ENCODE data around the gene EWSR1. TPM values are rescaled to one million over a fixed set of nuclear protein-coding genes. Genes with fewer than 3 reads are reported as not detected.
A peak's percentile ranks its signal among the peaks of the same experiment; 100 is the strongest.

The EWSR1 gene
- total RNA-seq, 1 experiment from 2014 or later: 211 TPM

DNA sequence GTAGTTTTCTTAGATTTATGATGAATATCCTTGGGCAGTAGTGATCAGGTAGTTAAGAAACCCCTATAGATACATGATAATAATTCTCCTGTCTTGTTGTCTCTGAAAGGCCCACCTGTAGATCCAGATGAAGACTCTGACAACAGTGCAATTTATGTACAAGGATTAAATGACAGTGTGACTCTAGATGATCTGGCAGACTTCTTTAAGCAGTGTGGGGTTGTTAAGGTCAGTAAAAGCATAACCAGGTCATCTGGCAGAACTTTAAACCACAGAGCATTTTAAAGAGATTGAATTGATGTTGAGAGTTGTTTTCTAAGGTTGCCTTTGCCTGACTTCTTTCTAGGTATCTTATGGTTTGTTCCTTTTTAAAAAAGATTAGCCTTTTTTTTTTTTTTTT, 24.3 kb downstream of the EWSR1 start:
- in situ Hi-C loops (cut with HindIII; ENCODE audit: low pct_unique_long_range_greater_than_20kb, low sequenced_read_pairs): no loop called here
- no peak for DNase-seq (ENCODE audit: low read depth, low spot score)

DNA sequence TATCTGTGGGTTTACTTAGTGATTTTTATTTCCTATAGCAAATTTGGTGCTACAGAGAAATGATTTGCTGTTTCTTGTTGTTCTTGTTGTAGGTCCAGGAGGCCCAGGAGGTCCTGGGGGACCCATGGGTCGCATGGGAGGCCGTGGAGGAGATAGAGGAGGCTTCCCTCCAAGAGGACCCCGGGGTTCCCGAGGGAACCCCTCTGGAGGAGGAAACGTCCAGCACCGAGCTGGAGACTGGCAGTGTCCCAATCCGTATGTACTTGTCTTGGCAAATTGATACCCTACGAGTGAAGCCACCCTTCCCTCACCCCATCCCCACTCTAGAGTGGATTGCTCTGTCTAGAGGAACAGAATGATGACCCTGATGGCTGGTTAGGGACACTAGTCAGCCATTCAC, 30.6 kb downstream of the EWSR1 start:
- in situ Hi-C loops (cut with HindIII; ENCODE audit: low pct_unique_long_range_greater_than_20kb, low sequenced_read_pairs): no loop called here
- no peak for DNase-seq (ENCODE audit: low read depth, low spot score)

DNA sequence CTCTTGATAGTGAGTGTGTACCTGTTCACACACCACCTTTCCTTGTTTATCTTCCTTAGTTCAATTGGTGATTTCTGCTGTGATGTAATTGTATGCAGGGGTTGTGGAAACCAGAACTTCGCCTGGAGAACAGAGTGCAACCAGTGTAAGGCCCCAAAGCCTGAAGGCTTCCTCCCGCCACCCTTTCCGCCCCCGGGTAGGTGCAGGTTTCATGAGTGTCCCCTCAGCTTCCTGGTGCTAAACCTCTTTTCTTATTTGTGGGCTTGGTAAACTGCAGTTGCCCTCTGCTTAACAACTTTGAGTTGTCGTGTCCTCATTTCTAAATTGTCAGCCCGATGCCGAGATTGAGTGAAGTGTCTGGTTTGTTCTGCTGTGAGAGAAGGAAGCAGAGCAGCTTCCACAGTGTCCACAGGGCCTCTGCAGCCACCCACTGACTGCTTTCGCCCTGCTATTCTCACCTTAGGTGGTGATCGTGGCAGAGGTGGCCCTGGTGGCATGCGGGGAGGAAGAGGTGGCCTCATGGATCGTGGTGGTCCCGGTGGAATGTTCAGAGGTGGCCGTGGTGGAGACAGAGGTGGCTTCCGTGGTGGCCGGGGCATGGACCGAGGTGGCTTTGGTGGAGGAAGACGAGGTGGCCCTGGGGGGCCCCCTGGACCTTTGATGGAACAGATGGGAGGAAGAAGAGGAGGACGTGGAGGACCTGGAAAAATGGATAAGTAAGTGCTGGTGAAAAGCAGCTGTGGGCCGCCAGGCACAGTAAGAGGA, 31.2 kb downstream of the EWSR1 start:
- no peak for DNase-seq (ENCODE audit: low read depth, low spot score)
- in situ Hi-C loops (cut with HindIII; ENCODE audit: low pct_unique_long_range_greater_than_20kb, low sequenced_read_pairs): no loop called here

DNA sequence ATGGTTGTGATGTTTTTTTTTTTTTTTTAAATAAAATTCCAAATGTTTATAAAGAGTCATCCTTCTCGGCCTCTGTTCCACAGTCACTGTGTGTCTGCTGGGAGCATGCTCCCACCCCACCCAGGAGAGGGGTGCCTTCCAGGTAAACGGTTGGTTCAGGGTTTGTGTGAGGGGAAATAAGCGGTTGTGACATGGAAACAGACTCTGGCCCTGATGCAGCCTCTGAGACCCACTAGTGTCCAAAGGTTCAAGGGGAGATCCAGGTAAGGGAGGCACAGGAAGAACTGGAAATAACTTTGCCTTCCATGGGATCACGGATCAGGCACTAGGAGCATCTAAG, 32.4 kb downstream of the EWSR1 start:
- in situ Hi-C loops (cut with HindIII; ENCODE audit: low pct_unique_long_range_greater_than_20kb, low sequenced_read_pairs): no loop called here

DNA sequence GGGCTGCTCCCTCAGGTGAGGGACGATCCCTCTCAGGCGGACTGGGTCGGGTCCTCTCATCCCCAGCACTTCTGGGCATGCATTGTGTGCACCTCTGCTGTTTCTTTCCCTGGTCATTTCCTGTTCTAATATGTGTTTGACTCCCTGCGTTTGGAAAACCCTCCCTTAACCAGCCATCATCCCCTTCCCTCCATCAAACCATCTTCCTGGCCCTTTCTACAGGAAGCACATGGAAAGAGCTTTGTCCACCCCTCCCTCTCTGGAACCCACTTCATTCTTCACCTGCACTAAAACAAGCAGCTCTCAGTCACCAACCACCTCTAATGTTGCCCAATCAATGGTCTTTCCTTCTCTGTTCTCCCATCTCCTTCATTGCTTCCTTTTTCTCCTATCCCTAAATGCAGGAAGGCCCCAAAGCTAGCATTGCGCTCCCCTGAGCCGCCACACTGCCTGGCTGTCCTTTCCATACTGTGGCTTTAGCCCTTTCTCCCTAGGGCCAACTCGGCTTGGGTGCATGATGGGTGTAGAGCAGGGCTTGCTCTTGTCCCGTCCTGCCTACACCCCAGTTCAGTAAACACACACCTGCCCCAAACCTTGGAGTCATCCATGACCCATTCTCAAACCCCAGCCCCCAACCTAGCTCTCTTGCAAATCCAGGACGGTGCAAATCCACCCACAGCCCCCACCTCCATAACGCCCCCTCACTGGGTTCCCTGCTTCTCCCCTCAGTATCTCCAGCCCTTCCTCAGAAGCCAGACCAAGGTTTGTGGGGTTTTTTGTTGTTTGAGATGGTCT, 32.9 kb downstream of the EWSR1 start:
- in situ Hi-C loops (cut with HindIII; ENCODE audit: low pct_unique_long_range_greater_than_20kb, low sequenced_read_pairs): no loop called here

More for the DNA sequence above, 32.4 kb downstream of the EWSR1 start:
- no peak for DNase-seq (ENCODE audit: low read depth, low spot score)

DNA sequence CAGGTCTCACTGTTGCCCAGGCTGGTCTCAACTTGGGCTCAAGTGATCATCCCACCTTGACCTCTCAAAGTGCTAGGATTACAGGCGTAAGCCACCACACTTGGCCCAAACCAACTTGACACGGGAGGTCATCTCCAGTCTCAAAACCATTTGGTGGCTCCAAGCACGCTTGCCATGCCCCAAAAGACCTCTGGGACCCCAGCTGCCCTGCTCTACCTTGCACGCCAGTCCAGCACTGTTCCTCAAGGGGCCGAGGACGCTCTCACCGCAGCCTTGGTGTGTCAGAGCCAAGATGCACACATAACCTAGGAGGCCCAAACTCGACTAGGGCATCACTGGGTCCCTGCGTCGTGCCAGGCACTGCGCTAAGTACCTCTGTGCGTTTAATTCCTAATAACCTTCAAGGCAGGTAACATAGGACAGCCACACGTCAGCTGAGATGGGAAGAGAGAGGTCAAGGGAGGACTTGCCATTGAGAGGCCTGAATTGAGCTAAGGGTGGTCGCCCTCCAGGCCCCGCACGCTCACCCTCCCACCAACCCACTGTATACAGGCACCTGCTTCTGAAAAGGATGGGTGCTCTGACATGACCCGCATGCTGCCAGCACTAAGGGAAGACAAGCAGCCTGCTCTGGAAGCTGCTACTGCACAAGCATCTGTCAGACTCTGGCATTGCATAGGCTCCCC, 33.8 kb downstream of the EWSR1 start:
- in situ Hi-C loops (cut with HindIII; ENCODE audit: low pct_unique_long_range_greater_than_20kb, low sequenced_read_pairs): no loop called here
- DNase-seq (ENCODE audit: low read depth, low spot score): no peak

More for the DNA sequence above, 32.9 kb downstream of the EWSR1 start:
- DNase-seq (ENCODE audit: low read depth, low spot score): no peak

DNA sequence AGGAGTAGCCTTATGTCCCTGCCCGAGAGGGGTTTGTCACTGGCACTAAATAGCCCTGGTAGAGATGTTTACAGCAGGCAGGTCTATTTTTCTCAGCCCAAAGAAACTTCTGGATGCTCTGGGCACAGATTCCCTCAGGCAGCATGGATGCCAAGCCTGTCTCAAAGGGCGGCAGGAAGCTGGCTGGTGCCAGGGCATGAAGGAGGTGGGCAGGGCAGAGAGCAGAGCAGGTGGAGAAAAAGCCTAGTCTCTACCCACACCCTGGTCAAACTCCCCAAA, 34.3 kb downstream of the EWSR1 start:
- in situ Hi-C loops (cut with HindIII; ENCODE audit: low pct_unique_long_range_greater_than_20kb, low sequenced_read_pairs): no loop called here
- DNase-seq (ENCODE audit: low read depth, low spot score): no peak

DNA sequence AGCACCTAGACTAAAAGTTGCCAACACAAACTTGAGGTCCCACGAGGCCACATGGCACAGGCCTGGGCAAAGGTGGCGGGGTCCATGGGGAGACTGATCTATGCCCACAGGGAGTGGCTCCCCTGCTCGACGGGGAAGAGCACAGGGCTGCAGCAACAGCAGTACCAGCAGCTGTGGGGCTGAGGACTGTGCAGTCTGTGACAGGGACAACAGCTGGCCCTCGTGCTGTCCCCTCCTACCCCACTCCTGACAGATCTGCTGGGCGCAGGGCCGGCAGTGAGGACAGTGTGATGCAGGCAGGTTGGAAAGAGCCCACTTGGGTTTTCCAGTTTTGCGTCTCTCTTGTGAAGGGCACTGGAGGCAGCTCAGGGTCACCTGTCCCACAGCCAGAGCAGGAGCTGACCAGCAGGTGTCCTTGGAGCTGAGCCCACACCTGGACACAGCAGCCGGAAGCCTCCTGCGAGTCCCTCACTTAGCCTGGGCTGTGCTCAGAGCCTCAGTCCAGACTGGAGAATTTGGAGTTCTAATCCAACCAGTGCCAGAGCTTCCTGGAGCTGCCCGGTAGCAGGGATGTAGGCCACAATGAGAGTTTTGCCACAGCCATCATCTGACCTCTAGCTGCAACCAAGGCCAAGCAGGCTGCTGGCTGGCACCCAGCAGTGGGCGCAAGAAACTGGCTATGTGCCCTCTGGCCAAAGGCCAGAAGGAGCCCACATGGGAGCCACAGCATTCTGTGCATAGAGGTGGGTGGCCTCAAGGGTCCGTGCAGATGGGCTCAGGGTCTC, 34.8 kb downstream of the EWSR1 start:
- peak; percentile 33 for DNase-seq (ENCODE audit: low read depth, low spot score)
- in situ Hi-C loops (cut with HindIII; ENCODE audit: low pct_unique_long_range_greater_than_20kb, low sequenced_read_pairs): no loop called here

DNA sequence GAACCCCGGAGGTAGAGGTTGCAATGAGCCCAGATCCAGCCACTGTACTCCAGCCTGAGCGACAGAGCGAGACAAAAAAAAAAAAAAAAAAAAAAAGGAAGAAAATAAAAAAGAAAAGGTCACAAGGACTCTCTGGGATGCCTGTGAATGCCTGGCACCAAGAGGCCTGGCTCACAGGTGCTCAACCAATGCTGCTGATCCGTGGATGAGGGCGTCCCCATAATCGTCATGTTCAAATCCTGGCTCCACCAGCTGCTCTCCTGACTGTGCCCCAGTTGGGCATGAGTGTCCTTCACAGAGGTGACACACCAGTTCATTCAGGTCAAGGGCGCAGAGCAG, 37.7 kb downstream of the EWSR1 start:
- DNase-seq (ENCODE audit: low read depth, low spot score): no peak
- in situ Hi-C loops (cut with HindIII; ENCODE audit: low pct_unique_long_range_greater_than_20kb, low sequenced_read_pairs): no loop called here

DNA sequence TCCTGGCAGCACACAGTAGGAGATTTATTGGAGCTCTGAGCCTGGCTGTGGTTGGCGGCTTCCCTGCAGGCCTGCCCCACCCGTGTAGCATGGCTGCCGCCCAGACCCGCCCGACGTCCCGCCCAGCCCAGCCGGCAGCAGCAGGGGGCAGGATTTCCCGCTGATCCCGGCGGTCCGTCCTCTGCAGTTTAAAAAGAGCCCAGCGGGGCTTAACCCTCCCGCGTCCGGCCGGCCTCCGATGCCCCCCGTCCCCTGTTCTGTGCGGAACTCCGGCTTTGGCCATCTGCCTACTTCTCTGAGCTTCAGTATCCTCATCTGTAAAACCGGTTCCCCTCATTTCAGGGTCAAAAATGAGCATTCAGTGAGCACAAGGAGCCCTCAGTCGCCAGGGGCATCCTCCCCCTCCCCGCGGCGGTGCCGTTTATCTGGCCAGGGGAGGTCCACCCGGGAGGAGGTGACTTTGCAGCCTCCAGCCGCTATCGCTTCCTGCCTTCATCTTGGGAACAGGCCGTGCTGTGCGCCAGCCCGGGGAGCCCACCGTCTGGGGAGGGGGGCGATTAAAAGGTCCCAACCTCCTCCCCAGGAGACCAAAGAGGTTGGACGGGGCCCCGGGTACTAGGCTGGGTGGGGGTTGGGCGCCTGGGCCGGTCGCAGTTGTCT, 38.2 kb downstream of the EWSR1 start, which contains the start of gene GAS2L1:
Gene GAS2L1, plus strand, starts transcription at position 476 of the 660 bp plus-strand sequence. CDS start 1,456 bp downstream, outside the sequence.
- DNase-seq (ENCODE audit: low read depth, low spot score): peak; percentile 87
- in situ Hi-C loops (cut with HindIII; ENCODE audit: low pct_unique_long_range_greater_than_20kb, low sequenced_read_pairs): no loop called here

DNA sequence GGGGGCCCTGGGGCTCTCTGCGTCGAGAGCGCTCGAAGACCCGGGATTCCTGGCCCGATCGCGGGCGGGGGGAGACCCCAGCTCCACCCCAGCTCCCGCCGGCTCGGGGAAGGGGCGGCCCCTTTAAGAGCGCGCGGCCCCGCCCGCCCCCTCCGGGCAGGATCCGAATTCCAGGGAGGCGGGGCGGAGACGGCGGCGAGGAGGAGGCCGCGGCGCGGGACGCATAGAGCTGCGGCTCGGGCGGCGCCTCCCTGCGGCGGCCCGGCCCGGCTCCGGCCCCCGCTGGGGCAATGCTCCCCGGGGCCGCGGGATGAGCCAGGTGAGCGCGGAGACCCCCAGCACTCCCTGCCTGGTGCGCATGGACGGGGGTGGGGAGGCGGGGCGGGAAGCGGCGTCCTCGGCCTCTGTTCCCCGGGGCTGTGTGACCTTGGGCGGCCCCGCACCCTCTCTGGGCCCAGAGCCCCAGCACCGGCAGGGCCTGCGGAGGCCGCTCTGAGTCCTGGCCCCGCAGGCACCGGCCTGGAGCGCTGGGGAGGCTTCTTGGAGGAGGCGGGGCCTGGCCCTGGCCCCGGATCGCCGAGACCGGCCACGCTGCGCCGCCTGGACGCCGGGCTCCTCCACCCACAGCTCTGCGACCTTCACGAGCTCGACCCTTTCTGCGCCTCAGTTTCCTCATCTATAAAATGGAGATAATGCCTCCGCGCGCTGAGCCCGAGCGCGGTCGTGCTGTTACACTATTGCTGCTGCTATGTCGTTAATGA, 38.9 kb downstream of the EWSR1 start:
- DNase-seq (ENCODE audit: low read depth, low spot score): peak; percentile 76
- in situ Hi-C loops (cut with HindIII; ENCODE audit: low pct_unique_long_range_greater_than_20kb, low sequenced_read_pairs): no loop called here

DNA sequence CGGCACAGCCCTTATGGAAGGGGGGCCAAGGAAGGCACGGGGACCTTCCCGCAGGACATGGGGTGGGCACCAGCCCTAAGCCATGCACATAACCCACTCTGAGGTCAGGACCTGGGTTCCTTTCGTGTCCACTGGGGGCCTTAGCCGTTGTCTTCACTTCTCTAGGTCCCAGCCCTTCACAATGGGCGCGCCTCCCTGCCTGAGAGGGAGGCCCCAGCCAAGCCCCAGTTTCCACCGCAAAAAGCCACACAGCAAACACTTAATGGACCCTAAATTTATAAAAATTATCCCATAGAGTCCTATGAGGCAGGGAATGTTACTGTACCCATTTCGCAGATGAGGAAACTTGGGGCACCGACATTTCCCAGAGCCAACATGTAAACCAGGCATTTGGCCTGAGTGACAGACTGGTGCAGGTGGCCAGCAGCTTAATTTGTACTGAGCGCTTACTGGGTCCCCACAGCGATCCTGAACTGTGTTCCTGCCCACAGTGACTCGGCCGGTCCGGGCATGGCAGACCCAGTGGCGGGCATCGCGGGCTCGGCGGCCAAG, 39.6 kb downstream of the EWSR1 start:
- no peak for DNase-seq (ENCODE audit: low read depth, low spot score)

DNA sequence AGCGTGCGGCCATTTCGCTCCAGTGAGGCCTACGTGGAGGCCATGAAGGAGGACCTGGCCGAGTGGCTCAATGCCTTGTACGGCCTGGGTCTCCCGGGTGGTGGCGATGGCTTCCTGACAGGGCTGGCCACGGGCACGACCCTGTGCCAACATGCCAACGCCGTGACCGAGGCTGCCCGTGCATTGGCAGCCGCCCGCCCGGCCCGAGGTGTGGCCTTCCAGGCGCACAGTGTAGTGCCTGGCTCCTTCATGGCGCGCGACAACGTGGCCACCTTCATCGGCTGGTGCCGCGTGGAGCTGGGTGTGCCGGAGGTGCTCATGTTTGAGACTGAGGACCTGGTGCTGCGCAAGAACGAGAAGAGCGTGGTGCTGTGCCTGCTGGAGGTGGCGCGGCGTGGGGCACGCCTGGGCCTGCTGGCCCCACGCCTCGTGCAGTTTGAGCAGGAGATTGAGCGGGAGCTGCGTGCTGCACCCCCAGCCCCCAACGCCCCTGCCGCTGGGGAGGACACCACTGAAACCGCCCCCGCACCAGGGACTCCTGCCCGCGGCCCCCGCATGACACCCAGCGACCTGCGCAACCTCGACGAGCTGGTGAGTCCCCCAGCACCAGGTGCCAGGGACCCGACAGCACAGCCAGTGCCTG, 40.2 kb downstream of the EWSR1 start:
- DNase-seq (ENCODE audit: low read depth, low spot score): no peak
- in situ Hi-C loops (cut with HindIII; ENCODE audit: low pct_unique_long_range_greater_than_20kb, low sequenced_read_pairs): no loop called here

More for the DNA sequence above, 39.6 kb downstream of the EWSR1 start:
- in situ Hi-C loops (cut with HindIII; ENCODE audit: low pct_unique_long_range_greater_than_20kb, low sequenced_read_pairs): no loop called here

DNA sequence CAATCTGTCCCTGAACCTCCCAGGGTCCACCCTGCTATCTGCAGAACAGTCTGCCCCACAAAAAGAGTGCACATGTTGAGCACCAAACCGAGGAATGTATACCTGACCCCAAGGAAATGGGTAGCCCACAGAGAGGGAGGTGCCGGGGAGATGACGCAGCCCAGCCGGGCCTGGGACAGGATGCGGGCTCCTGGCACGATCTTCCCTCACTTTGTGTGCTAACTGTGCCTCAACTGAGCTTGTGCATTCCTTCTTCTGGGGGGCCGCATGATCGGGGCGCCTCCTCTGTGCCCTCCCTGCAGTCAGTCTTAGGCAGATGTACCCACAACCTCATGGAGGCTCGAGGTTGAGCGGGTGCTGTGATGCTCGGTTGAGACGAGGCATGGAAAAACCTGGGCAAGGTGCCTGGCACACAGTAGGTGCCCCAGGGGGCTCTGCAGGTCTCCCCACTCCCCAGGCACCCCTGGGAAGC, 40.8 kb downstream of the EWSR1 start:
- no peak for DNase-seq (ENCODE audit: low read depth, low spot score)
- in situ Hi-C loops (cut with HindIII; ENCODE audit: low pct_unique_long_range_greater_than_20kb, low sequenced_read_pairs): no loop called here

DNA sequence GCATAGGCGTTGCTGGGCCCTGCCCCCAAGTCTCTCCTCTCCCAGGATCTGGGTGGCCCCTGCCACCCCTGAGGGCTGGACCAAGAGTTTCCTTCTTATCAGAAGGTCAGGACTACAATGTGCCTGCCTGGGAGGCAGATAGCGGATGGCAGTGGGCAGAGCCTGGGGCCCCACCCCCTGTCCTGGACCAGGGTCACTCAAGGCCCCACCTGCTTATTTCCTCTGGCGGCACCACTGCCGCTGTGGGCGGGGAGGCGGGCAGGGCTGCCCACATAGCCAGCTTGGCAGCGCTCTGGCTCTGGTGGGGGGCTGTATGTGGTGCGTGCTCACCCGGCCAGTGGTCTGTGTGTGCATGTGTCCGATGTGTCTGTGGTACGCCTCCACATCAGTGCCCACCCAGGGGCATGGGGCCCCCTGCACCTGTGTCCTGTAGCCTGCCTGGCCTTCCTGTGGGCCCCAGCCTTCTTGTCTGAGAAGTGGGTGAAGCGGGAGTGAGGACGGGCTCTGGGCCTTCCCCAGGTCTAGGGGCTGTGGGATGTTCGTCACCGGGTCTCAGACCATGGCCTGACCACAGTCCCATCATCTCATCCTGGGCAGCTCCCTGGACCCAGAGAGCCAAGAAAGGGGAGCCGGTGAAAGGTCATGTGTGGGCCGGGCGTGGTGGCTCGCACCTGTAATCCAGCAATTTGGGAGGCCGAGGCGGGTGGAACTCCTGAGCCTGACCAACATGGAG, 41.4 kb downstream of the EWSR1 start:
- no peak for DNase-seq (ENCODE audit: low read depth, low spot score)
- in situ Hi-C loops (cut with HindIII; ENCODE audit: low pct_unique_long_range_greater_than_20kb, low sequenced_read_pairs): no loop called here

Data from SK-MEL-5 (cell line).